Esophagus muscularis mucosa (tissue), 4 donors: ENCODE measurements around the gene VSIG10L2.

Source experiments
- EP300 ChIP-seq: sonication (generic); formaldehyde crosslinking; IDR thresholded peaks from one replicate; pipeline ENCODE4 v1.6.1; 2017; ENCODE audit warnings: antibody characterized with exemption
- POLR2A ChIP-seq: fragments of 450-650 bp; IDR thresholded peaks from one replicate; pipeline ENCODE4 v1.6.1; 2017; ENCODE audit warnings: antibody characterized with exemption, moderate library complexity, mild to moderate bottlenecking, low read depth
- POLR2AphosphoS5 ChIP-seq, 2 donors: sonication (generic); formaldehyde crosslinking; IDR thresholded peaks; one replicate each; pipeline ENCODE4 v1.6.1; 2017; ENCODE audit warnings: antibody characterized with exemption in 2 of 2
- TF ChIP-seq, protein P1 (sequence below), 3 experiments: fragments of 200-600 bp in 2 of 3; fragments of 450-650 bp in 1 of 3; sonication (generic) in 2 of 3; IDR thresholded peaks; one replicate each; pipeline ENCODE4 v1.5.1; 2017 to 2019; ENCODE audit warnings: antibody characterized with exemption in 3 of 3, mild to moderate bottlenecking in 2 of 3, moderate library complexity in 1 of 3

DNA sequence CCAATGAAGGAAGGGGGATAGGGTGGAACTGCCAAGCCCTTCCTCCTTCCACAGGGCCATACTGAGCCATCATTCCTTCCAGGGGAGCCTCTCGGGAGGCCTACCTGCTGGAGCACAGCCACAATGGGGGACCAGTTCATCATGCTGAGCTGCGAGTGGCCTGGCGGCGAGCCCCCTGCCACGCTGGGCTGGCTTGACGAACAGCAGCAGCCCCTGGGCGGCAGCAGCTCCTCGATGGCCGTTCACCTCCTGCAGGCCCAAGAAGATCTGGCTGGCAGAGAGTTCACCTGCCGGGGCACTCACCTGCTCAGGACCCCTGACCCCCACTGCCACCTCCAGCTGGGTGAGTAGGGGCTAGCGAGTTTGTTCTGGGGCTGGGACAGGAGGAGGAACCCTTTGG lies 5.9 kb downstream of the VSIG10L2 start:
- TF ChIP-seq POLR2A (no peak), POLR2AphosphoS5 (IDR thresholded peaks at IDR 0.05) (no peak), EP300 (no peak)
- TF ChIP-seq, protein P1, sequence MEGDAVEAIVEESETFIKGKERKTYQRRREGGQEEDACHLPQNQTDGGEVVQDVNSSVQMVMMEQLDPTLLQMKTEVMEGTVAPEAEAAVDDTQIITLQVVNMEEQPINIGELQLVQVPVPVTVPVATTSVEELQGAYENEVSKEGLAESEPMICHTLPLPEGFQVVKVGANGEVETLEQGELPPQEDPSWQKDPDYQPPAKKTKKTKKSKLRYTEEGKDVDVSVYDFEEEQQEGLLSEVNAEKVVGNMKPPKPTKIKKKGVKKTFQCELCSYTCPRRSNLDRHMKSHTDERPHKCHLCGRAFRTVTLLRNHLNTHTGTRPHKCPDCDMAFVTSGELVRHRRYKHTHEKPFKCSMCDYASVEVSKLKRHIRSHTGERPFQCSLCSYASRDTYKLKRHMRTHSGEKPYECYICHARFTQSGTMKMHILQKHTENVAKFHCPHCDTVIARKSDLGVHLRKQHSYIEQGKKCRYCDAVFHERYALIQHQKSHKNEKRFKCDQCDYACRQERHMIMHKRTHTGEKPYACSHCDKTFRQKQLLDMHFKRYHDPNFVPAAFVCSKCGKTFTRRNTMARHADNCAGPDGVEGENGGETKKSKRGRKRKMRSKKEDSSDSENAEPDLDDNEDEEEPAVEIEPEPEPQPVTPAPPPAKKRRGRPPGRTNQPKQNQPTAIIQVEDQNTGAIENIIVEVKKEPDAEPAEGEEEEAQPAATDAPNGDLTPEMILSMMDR (IDR thresholded peaks at IDR 0.05), result no peak
